HG02884 (cell line): ENCODE data around the gene CAMK4.
A peak's percentile ranks its signal among the peaks of the same experiment; 100 is the strongest.

ENCODE experiments used
- ATAC-seq: cut with Tn5 transposase; IDR thresholded peaks from one replicate; pipeline ENCODE4 v1.9.1; 2021; ENCODE audit warnings: mild to moderate bottlenecking, moderate library complexity; ENCODE audit not compliant: unreplicated experiment

Gene CAMK4

DNA sequence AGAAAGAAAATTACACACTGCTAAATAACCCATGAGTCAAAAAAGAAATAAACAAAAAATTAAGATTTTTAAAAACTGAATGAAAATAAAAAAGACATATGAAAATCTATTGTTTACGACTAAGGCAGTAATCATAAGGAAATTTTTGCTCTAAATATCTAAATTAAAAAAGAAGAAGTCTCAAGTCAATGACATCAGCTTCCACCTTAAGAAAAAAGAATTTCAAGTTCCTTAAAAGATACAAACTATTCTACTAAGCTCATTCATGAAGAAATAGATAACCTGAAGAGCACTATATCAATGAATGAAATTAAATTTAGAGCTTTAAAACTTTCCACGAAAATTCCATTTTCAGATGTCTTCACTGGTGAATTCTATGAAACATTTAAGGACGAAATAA lies 303.9 kb downstream of the CAMK4 start:
- ATAC-seq = no peak

- ATAC-seq = peak; percentile 96
Observed at GRCh38 chr5:111530298-111530740, 306.1 kb downstream of the CAMK4 start.

- no peak for ATAC-seq
Observed at GRCh38 chr5:111532886-111533582, 308.9 kb downstream of the CAMK4 start.

GRCh38 chr5:111535879-111536549 lies 311.8 kb downstream of the CAMK4 start:
- ATAC-seq = no peak

GRCh38 chr5:111537141-111538024 lies 313.2 kb downstream of the CAMK4 start:
- ATAC-seq = no peak
